Calu3 (cell line): ENCODE results near the gene MTA1. TPM values are rescaled to one million over a fixed set of nuclear protein-coding genes. Genes with fewer than 3 reads are reported as not detected.

Source experiments
- BruUV-seq: library from RNA; stranded (reverse); fragments of 400-500 nt; replicated peaks from 2 replicates; lab custom pipeline; 2021; lab: Mats Ljungman, UMichigan
- CTCF ChIA-PET: fragments of 300-600 bp; sonication (Branson Sonifier 250); formaldehyde crosslinking; loops from one replicate; lab custom pipeline; 2022; ENCODE audit warnings: antibody characterized with exemption; lab: Charles Lee
- DNase-seq: peaks from one replicate; pipeline ENCODE4 v3.0.0; 2022
- H3K27ac Mint-ChIP-seq: one replicate; pipeline ENCODE4 v1.8.0; 2022; ENCODE audit warnings: mixed read lengths; ENCODE audit not compliant: unreplicated experiment
- H3K27me3 Mint-ChIP-seq: one replicate; pipeline ENCODE4 v1.8.0; 2022; ENCODE audit warnings: mixed read lengths; ENCODE audit not compliant: unreplicated experiment
- H3K36me3 Mint-ChIP-seq: one replicate; pipeline ENCODE4 v1.8.0; 2022; ENCODE audit warnings: mild to moderate bottlenecking, moderate library complexity, mixed read lengths; ENCODE audit not compliant: insufficient read depth, unreplicated experiment
- H3K4me1 Mint-ChIP-seq: one replicate; pipeline ENCODE4 v1.8.0; 2022; ENCODE audit warnings: mild to moderate bottlenecking, low read depth, mixed read lengths; ENCODE audit not compliant: unreplicated experiment
- H3K4me3 Mint-ChIP-seq: one replicate; pipeline ENCODE4 v1.8.0; 2022; ENCODE audit warnings: mild to moderate bottlenecking, low read depth, moderate library complexity, mixed read lengths; ENCODE audit not compliant: unreplicated experiment
- H3K9me3 Mint-ChIP-seq: one replicate; pipeline ENCODE4 v1.8.0; 2022; ENCODE audit warnings: low read depth, mixed read lengths; ENCODE audit not compliant: unreplicated experiment
- CTCF ChIP-seq: fragments of 200-600 bp; IDR thresholded peaks from one replicate; pipeline ENCODE4 v1.8.0; 2022; ENCODE audit warnings: antibody characterized with exemption; ENCODE audit not compliant: unreplicated experiment
- intact Hi-C: fragments of 100-400 bp; cut with micrococcal nuclease; formaldehyde crosslinking; loops from one replicate; pipeline ENCODE4 v1.10.0; 2022; ENCODE audit not compliant: unreplicated experiment
- total RNA-seq: library from RNA; stranded (reverse); gene quantifications from 2 replicates; pipeline ENCODE4 v1.2.3, GENCODE V29; 2022

MTA1 gene
- total RNA-seq, 1 experiment from 2014 or later, result 168 TPM

GRCh38 chr14:105485739-105486162 is 66.1 kb downstream of the MTA1 start:
- H3K27me3 Mint-ChIP-seq, result no peaks in the 10 kb centered on the region
- no peak overlapping the region for H3K27ac Mint-ChIP-seq
- no peaks in the 10 kb centered on the region for H3K9me3 Mint-ChIP-seq
- H3K36me3 Mint-ChIP-seq, result peaks cover 42% of the 10 kb centered on the region
- BruUV-seq, result no TSS peak
- CTCF ChIA-PET, result no interaction called here
- peak; percentile 84 for DNase-seq
- peak; percentile 35 for TF ChIP-seq CTCF
- peaks cover 28% of the 10 kb centered on the region for H3K4me1 Mint-ChIP-seq
- peak overlapping the region; percentile 44 for H3K4me3 Mint-ChIP-seq
- intact Hi-C loops, result no loop called here

GRCh38 chr14:105486163-105486973 is 66.7 kb downstream of the MTA1 start, which contains the start of gene CRIP1:
Gene CRIP1 (plus strand): TSS chr14:105486886. CDS start chr14:105487260, 374 bp downstream.
- Mint-ChIP-seq H3K27me3 (no peaks in the 10 kb centered on the region), H3K4me3 (peak within 1 kb of the TSS; percentile 44), H3K36me3 (peaks cover 42% of the 10 kb centered on the region), H3K27ac (no peak within 1 kb of the TSS), H3K4me1 (peaks cover 23% of the 10 kb centered on the region), H3K9me3 (no peaks in the 10 kb centered on the region)
- CTCF ChIA-PET, result no interaction called here
- TF ChIP-seq CTCF, result no peak
- intact Hi-C loops, result no loop called here
- no peak for DNase-seq
- no TSS peak for BruUV-seq

GRCh38 chr14:105486974-105487448 is 67.4 kb downstream of the MTA1 start:
- H3K27ac Mint-ChIP-seq, result no peak overlapping the region
- TF ChIP-seq CTCF, result no peak
- H3K9me3 Mint-ChIP-seq, result no peaks in the 10 kb centered on the region
- BruUV-seq, result no TSS peak
- intact Hi-C loops, result no loop called here
- CTCF ChIA-PET, result no interaction called here
- DNase-seq, result no peak
- H3K27me3 Mint-ChIP-seq, result no peaks in the 10 kb centered on the region
- H3K4me1 Mint-ChIP-seq, result peaks cover 25% of the 10 kb centered on the region
- H3K4me3 Mint-ChIP-seq, result peak overlapping the region; percentile 34
- peaks cover 42% of the 10 kb centered on the region for H3K36me3 Mint-ChIP-seq

GRCh38 chr14:105487449-105487985 is 67.9 kb downstream of the MTA1 start:
- H3K9me3 Mint-ChIP-seq, result no peaks in the 10 kb centered on the region
- H3K4me1 Mint-ChIP-seq, result peaks cover 22% of the 10 kb centered on the region
- CTCF ChIA-PET, result no interaction called here
- H3K4me3 Mint-ChIP-seq, result peak overlapping the region; percentile 34
- H3K27me3 Mint-ChIP-seq, result no peaks in the 10 kb centered on the region
- BruUV-seq, result no TSS peak
- peaks cover 39% of the 10 kb centered on the region for H3K36me3 Mint-ChIP-seq
- H3K27ac Mint-ChIP-seq, result no peak overlapping the region
- no peak for TF ChIP-seq CTCF
- no peak for DNase-seq
- intact Hi-C loops, result no loop called here
